Measurements from ENCODE around the gene PDE2A. TPM values are rescaled to one million over a fixed set of nuclear protein-coding genes. Genes with fewer than 3 reads are reported as not detected.

PDE2A gene
- total RNA-seq, 1 experiment from 2014 or later, result 9.6 TPM

GRCh38 chr11:72697814-72698213 is 23.6 kb upstream of the PDE2A start:
- intact Hi-C loops (cut with micrococcal nuclease; ENCODE audit: unreplicated experiment), result no loop called here
- no peak overlapping the region for H3K4me2 ChIP-seq
- H3K4me1 ChIP-seq (replicated peaks; ENCODE audit: insufficient read depth), result no peaks in the 10 kb centered on the region
- no peak overlapping the region for H2AFZ ChIP-seq
- H4K20me1 ChIP-seq (ENCODE audit: insufficient read depth), result no peaks in the 10 kb centered on the region; the same call in none of the 2 replicates
- H3K4me3 ChIP-seq, result no peak overlapping the region
- H3K9me2 ChIP-seq (ENCODE audit: insufficient read depth), result no peaks in the 10 kb centered on the region
- no peak overlapping the region for H3K27ac ChIP-seq
- H3K27me3 ChIP-seq (ENCODE audit: insufficient read depth, low read depth), result no peaks in the 10 kb centered on the region
- peaks cover 19% of the 10 kb centered on the region; the same call in 1 of the 2 replicates for H3K36me3 ChIP-seq (ENCODE audit: low read depth)
- BruUV-seq (replicated peaks), result no TSS peak
- POLR2A ChIA-PET (ENCODE audit: unreplicated experiment), result no interaction called here
- no peaks in the 10 kb centered on the region for H3K9me3 ChIP-seq (ENCODE audit: insufficient read depth, low read depth)
- H3K79me2 ChIP-seq (ENCODE audit: low read depth), result no peaks in the 10 kb centered on the region
- peaks cover 9% of the 10 kb centered on the region; the same call in 1 of the 2 replicates for H3F3A ChIP-seq (ENCODE audit: insufficient read depth, low read depth)
- CTCF ChIA-PET, result no interaction called here
- DNase-seq, result no peak
- TF ChIP-seq EZH2 (IDR thresholded peaks at IDR 0.05; ENCODE audit: low read depth), result no peak
- TF ChIP-seq, protein P1, sequence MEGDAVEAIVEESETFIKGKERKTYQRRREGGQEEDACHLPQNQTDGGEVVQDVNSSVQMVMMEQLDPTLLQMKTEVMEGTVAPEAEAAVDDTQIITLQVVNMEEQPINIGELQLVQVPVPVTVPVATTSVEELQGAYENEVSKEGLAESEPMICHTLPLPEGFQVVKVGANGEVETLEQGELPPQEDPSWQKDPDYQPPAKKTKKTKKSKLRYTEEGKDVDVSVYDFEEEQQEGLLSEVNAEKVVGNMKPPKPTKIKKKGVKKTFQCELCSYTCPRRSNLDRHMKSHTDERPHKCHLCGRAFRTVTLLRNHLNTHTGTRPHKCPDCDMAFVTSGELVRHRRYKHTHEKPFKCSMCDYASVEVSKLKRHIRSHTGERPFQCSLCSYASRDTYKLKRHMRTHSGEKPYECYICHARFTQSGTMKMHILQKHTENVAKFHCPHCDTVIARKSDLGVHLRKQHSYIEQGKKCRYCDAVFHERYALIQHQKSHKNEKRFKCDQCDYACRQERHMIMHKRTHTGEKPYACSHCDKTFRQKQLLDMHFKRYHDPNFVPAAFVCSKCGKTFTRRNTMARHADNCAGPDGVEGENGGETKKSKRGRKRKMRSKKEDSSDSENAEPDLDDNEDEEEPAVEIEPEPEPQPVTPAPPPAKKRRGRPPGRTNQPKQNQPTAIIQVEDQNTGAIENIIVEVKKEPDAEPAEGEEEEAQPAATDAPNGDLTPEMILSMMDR (conservative IDR thresholded peaks at IDR 0.05), result no peak

DNA sequence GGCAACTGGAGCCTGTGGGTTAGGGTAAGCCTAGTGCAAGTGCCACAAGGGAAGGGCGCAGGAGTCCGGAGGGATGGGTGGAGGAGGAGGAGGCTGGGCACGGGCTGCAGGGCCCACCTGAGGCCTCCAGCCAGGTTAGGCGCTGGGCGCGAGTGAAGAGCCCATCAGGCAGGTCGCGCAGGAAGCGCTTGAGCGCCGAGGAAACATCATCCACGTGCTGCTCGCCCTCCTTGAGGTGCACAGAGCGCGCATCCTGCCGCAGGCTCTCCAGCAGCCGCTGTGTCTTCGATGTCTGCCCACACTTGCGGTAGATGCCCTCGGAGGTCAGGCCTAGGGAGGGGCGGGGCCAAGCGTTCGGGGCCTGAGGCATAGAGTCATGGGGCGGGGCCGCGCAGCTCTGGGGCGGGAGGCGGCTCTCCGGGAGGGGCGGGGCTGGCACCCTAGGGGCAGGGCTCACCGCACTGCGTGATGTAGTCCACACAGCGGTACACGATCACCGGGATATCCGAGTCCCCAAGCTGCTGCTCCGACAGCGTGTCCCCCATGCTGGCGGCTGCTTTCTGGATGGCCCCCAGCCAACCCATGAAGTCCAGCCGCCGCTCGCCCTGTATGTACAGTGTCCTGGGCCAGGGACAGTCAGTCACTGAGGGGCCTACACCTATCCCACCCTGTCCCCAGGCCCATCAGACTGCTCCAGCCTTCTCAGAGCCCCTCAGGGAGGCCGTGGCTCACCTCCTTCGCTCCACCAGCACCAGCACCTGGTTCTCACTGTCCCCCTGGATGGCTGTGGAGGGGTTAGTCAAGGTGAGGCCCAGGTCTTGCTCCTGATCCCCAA is 22.9 kb upstream of the PDE2A start:
- no peak overlapping the region for H3K27ac ChIP-seq
- peaks cover 4% of the 10 kb centered on the region for H4K20me1 ChIP-seq (ENCODE audit: insufficient read depth)
- no peak overlapping the region for H3K4me3 ChIP-seq
- H3K27me3 ChIP-seq (ENCODE audit: insufficient read depth, low read depth), result no peaks in the 10 kb centered on the region
- no peaks in the 10 kb centered on the region for H3K4me1 ChIP-seq (replicated peaks; ENCODE audit: insufficient read depth)
- POLR2A ChIA-PET (ENCODE audit: unreplicated experiment), result no interaction called here
- DNase-seq, result no peak
- no peaks in the 10 kb centered on the region for H3K9me3 ChIP-seq (ENCODE audit: insufficient read depth, low read depth)
- peaks cover 18% of the 10 kb centered on the region; the same call in 1 of the 2 replicates for H3K36me3 ChIP-seq (ENCODE audit: low read depth)
- no TSS peak for BruUV-seq (replicated peaks)
- CTCF ChIA-PET, result no interaction called here
- no peaks in the 10 kb centered on the region for H3K79me2 ChIP-seq (ENCODE audit: low read depth)
- peaks cover 9% of the 10 kb centered on the region; the same call in 1 of the 2 replicates for H3F3A ChIP-seq (ENCODE audit: insufficient read depth, low read depth)
- H3K4me2 ChIP-seq, result no peak overlapping the region
- no peak overlapping the region for H2AFZ ChIP-seq
- H3K9me2 ChIP-seq (ENCODE audit: insufficient read depth), result no peaks in the 10 kb centered on the region
- TF ChIP-seq, protein P1 (conservative IDR thresholded peaks at IDR 0.05), result no peak
- TF ChIP-seq EZH2 (IDR thresholded peaks at IDR 0.05; ENCODE audit: low read depth), result no peak
- intact Hi-C loops (cut with micrococcal nuclease; ENCODE audit: unreplicated experiment), result no loop called here

DNA sequence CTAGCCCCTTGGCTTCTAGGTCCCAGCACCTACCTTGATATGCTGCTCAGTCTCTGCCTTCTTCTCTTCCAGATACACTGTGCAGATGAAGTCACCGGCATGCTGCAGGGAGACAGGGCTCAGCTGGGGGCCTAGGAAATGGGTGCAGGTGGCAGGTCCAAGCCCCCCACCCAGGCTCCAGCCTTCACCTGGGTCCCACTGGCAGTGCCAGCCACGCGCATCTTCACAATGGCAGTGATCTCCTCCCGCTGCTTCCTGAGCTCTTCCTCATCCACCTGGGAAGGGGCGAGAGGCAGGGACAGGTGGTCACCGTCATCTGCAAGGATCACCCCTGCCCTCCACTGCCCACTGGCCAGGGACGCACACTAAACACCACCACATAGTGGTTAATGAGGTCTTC is 21.1 kb upstream of the PDE2A start:
- Histone ChIP-seq H3K4me1 (replicated peaks; ENCODE audit: insufficient read depth) (no peaks in the 10 kb centered on the region), H3F3A (ENCODE audit: insufficient read depth, low read depth) (0 out of 2 replicates have a peak, but pooled peaks cover 2% of the 10 kb centered on the region), H3K4me2 (no peak overlapping the region), H3K36me3 (ENCODE audit: low read depth) (peaks cover 10% of the 10 kb centered on the region; the same call in 1 of the 2 replicates), H3K9me3 (ENCODE audit: insufficient read depth, low read depth) (no peaks in the 10 kb centered on the region), H2AFZ (no peak overlapping the region), H3K4me3 (no peak overlapping the region), H3K27ac (no peak overlapping the region), H3K9me2 (ENCODE audit: insufficient read depth) (no peaks in the 10 kb centered on the region), H3K79me2 (ENCODE audit: low read depth) (no peaks in the 10 kb centered on the region), H4K20me1 (ENCODE audit: insufficient read depth) (peaks cover 4% of the 10 kb centered on the region; the same call in 1 of the 2 replicates), H3K27me3 (ENCODE audit: insufficient read depth, low read depth) (no peaks in the 10 kb centered on the region)
- BruUV-seq (replicated peaks), result no TSS peak
- TF ChIP-seq EZH2 (IDR thresholded peaks at IDR 0.05; ENCODE audit: low read depth), result no peak
- TF ChIP-seq, protein P1 (conservative IDR thresholded peaks at IDR 0.05), result no peak
- CTCF ChIA-PET, result no interaction called here
- no peak for DNase-seq
- POLR2A ChIA-PET (ENCODE audit: unreplicated experiment), result no interaction called here
- intact Hi-C loops (cut with micrococcal nuclease; ENCODE audit: unreplicated experiment), result no loop called here

Measured in PC-9 (cell line).